CD14-positive monocyte (primary cell): ENCODE results near the gene FAM151B. TPM values are rescaled to one million over a fixed set of nuclear protein-coding genes. Genes with fewer than 3 reads are reported as not detected.

Source experiments
- DNase-seq, 3 donors: peaks; one replicate each; pipeline ENCODE4 v3.0.0-alpha.2; 2011 to 2022
- H2AFZ ChIP-seq: 2 replicates; pipeline ENCODE4 v1.6.0; 2012; ENCODE audit warnings: mild to moderate bottlenecking, low read depth, low read length, inconsistent platforms; ENCODE audit not compliant: insufficient read depth, poor library complexity, severe bottlenecking
- H3K27ac ChIP-seq, 2 donors: 1 replicate in 1 of 2; 2 replicates in 1 of 2; pipeline ENCODE4 v1.5.1; 2012 to 2013; ENCODE audit warnings: low read length in 2 of 2, control low read depth in 1 of 2, inconsistent platforms in 1 of 2, low read depth in 1 of 2, mild to moderate bottlenecking in 1 of 2
- H3K27me3 ChIP-seq, 2 donors: one replicate each; pipeline versions ENCODE4 v1.6.0 to v1.6.1; 2011 to 2013; ENCODE audit warnings: low read length in 2 of 2; ENCODE audit not compliant: control insufficient read depth in 2 of 2, insufficient read depth in 2 of 2
- H3K36me3 ChIP-seq, 2 donors: replicated peaks in 1 of 2; 1 replicate in 1 of 2; 2 replicates in 1 of 2; pipeline versions ENCODE4 v1.5.1 to v1.6.1; 2012 to 2013; ENCODE audit warnings: low read length in 2 of 2, control low read depth in 1 of 2, inconsistent platforms in 1 of 2, mild to moderate bottlenecking in 1 of 2; ENCODE audit not compliant: insufficient read depth in 2 of 2, control insufficient read depth in 1 of 2
- H3K4me1 ChIP-seq, 2 donors: 1 replicate in 1 of 2; 2 replicates in 1 of 2; pipeline versions ENCODE4 v1.5.1 to v1.6.1; 2012 to 2013; ENCODE audit warnings: low read length in 2 of 2, control low read depth in 1 of 2, inconsistent platforms in 1 of 2, mild to moderate bottlenecking in 1 of 2, moderate library complexity in 1 of 2; ENCODE audit not compliant: insufficient read depth in 2 of 2, control insufficient read depth in 1 of 2
- H3K4me2 ChIP-seq: replicated peaks from 2 replicates; pipeline ENCODE3; 2012; ENCODE audit warnings: low read length, moderate library complexity, mild to moderate bottlenecking; ENCODE audit not compliant: poor library complexity, severe bottlenecking; ENCODE audit errors: extremely low read depth
- H3K4me3 ChIP-seq, 3 experiments: fragments of 200-600 bp in 1 of 3; sonication (generic) in 1 of 3; replicated peaks in 1 of 3; 1 replicate in 2 of 3; 2 replicates in 1 of 3; pipeline ENCODE4 v1.5.1; 2011 to 2013; ENCODE audit warnings: low read length in 3 of 3, mild to moderate bottlenecking in 3 of 3, control low read depth in 2 of 3, low read depth in 2 of 3, inconsistent platforms in 1 of 3, moderate library complexity in 1 of 3
- H3K79me2 ChIP-seq: 2 replicates; pipeline ENCODE4 v1.6.0; 2012; ENCODE audit warnings: mild to moderate bottlenecking, control low read depth, inconsistent platforms, low read length, moderate library complexity; ENCODE audit not compliant: insufficient read depth
- H3K9ac ChIP-seq: 2 replicates; pipeline ENCODE4 v1.6.0; 2017; ENCODE audit warnings: low read length, mild to moderate bottlenecking; ENCODE audit not compliant: insufficient read depth, poor library complexity, severe bottlenecking
- H3K9me3 ChIP-seq, 2 donors: replicated peaks in 1 of 2; 1 replicate in 1 of 2; 2 replicates in 1 of 2; pipeline versions ENCODE4 v1.5.1 to v1.6.1; 2012 to 2013; ENCODE audit warnings: low read length in 2 of 2, control low read depth in 1 of 2; ENCODE audit not compliant: control insufficient read depth in 1 of 2, insufficient read depth in 1 of 2
- H4K20me1 ChIP-seq: 2 replicates; pipeline ENCODE4 v1.6.0; 2012; ENCODE audit warnings: mild to moderate bottlenecking, low read length, control low read depth, moderate library complexity; ENCODE audit not compliant: insufficient read depth
- H3K27ac Mint-ChIP-seq, 7 donors: one replicate each; pipeline ENCODE4 v1.8.0; 2020; ENCODE audit warnings: mild to moderate bottlenecking in 7 of 7, mixed read lengths in 7 of 7, moderate library complexity in 6 of 7, inconsistent platforms in 2 of 7
- H3K27me3 Mint-ChIP-seq, 3 donors: one replicate each; pipeline ENCODE4 v1.8.0; 2021 to 2022; ENCODE audit warnings: low read depth in 3 of 3, mild to moderate bottlenecking in 3 of 3, mixed read lengths in 3 of 3, moderate library complexity in 3 of 3, inconsistent platforms in 1 of 3
- H3K36me3 Mint-ChIP-seq, 2 donors: one replicate each; pipeline ENCODE4 v1.8.0; 2020; ENCODE audit warnings: mixed read lengths in 2 of 2, inconsistent platforms in 1 of 2, mild to moderate bottlenecking in 1 of 2
- H3K4me1 Mint-ChIP-seq: one replicate; pipeline ENCODE4 v1.8.0; 2020; ENCODE audit warnings: mild to moderate bottlenecking, mixed read lengths
- H3K4me3 Mint-ChIP-seq, 2 donors: one replicate each; pipeline ENCODE4 v1.8.0; 2020; ENCODE audit warnings: mild to moderate bottlenecking in 2 of 2, mixed read lengths in 2 of 2, moderate library complexity in 1 of 2
- H3K9me3 Mint-ChIP-seq, 7 donors: one replicate each; pipeline ENCODE4 v1.8.0; 2020 to 2022; ENCODE audit warnings: mixed read lengths in 7 of 7, mild to moderate bottlenecking in 6 of 7, moderate library complexity in 6 of 7, inconsistent platforms in 2 of 7
- WGBS: methylation state at CpG from one replicate; pipeline ENCODE4 v1.1.5; 2013; ENCODE audit warnings: missing lambda C conversion rate; ENCODE audit not compliant: insufficient coverage; 5-methylcytosine and 5-hydroxymethylcytosine counted together
- intact Hi-C, 2 donors: fragments of 100-400 bp; cut with micrococcal nuclease; formaldehyde crosslinking; loops; one replicate each; pipeline versions ENCODE4 v1.15.0 to v1.15.1; 2023
- polyA plus RNA-seq, 3 donors: library from polyadenylated mRNA; depleted of rRNA in 1 of 3; unstranded in 2 of 3; stranded (reverse) in 1 of 3; fragments of 300-500 nt in 2 of 3; fragments of >200 nt in 1 of 3; fragmentation: Illumina TruSeq in 2 of 3; gene quantifications; 1 replicate in 2 of 3; 2 replicates in 1 of 3; pipeline ENCODE4 v1.2.3, GENCODE V29; 2012 to 2021
- TF ChIP-seq, protein P1 (sequence below): fragments of 200-600 bp; IDR thresholded peaks from one replicate; pipeline ENCODE4 v1.8.0; 2022; ENCODE audit warnings: antibody characterized with exemption, mild to moderate bottlenecking

The FAM151B gene
- polyA plus RNA-seq, 3 donors: 3.2 to 10.2 (median 4.5) TPM

DNA sequence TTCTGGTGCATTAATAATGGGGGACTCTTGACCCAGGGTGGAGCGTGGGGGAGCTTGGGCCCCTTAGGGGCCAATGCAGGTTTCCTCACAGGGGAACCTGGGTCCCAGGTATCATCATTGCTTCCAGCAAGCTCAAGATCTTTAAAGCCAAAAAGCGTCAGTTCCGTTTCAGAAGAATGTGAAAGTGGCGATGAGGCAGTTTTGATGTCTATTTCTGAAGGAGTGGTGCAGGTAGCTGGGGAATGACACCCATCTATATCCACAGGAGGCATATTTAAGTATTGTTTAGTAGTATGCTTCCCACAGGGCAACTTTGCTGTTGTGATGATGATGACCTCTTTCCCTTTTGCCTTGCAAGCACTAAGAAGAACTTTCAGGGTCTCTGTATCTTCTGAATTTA is 71.3 kb downstream of the FAM151B start:
- 100% methylated on average over 1 of the region's 4 CpGs for WGBS
- Histone ChIP-seq H3K4me3 (no peak overlapping the region), H3K36me3 (no peaks in the 10 kb centered on the region), H3K27ac (no peak overlapping the region), H3K79me2 (no peaks in the 10 kb centered on the region), H2AFZ (no peak overlapping the region), H3K4me1 (no peaks in the 10 kb centered on the region), H3K9me3 (peaks cover 0 to 4% of the 10 kb centered on the region in 2 donors), H3K4me2 (no peak overlapping the region), H3K9ac (no peak overlapping the region), H4K20me1 (no peaks in the 10 kb centered on the region), H3K27me3 (peaks cover 40 to 59% of the 10 kb centered on the region in 2 donors)
- H3K27ac Mint-ChIP-seq: no peak overlapping the region
- TF ChIP-seq, protein P1, sequence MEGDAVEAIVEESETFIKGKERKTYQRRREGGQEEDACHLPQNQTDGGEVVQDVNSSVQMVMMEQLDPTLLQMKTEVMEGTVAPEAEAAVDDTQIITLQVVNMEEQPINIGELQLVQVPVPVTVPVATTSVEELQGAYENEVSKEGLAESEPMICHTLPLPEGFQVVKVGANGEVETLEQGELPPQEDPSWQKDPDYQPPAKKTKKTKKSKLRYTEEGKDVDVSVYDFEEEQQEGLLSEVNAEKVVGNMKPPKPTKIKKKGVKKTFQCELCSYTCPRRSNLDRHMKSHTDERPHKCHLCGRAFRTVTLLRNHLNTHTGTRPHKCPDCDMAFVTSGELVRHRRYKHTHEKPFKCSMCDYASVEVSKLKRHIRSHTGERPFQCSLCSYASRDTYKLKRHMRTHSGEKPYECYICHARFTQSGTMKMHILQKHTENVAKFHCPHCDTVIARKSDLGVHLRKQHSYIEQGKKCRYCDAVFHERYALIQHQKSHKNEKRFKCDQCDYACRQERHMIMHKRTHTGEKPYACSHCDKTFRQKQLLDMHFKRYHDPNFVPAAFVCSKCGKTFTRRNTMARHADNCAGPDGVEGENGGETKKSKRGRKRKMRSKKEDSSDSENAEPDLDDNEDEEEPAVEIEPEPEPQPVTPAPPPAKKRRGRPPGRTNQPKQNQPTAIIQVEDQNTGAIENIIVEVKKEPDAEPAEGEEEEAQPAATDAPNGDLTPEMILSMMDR: no peak
- peaks cover 0 to 8% (median 1%) of the 10 kb centered on the region in 7 donors for H3K9me3 Mint-ChIP-seq
- H3K36me3 Mint-ChIP-seq: no peaks in the 10 kb centered on the region
- no peak for DNase-seq
- peaks cover 3% of the 10 kb centered on the region for H3K4me1 Mint-ChIP-seq
- peaks cover 30 to 53% (median 37%) of the 10 kb centered on the region in 3 donors for H3K27me3 Mint-ChIP-seq
- intact Hi-C loops: no loop called here
- H3K4me3 Mint-ChIP-seq: peak overlapping the region in 1 of 2 donors; percentile 14

DNA sequence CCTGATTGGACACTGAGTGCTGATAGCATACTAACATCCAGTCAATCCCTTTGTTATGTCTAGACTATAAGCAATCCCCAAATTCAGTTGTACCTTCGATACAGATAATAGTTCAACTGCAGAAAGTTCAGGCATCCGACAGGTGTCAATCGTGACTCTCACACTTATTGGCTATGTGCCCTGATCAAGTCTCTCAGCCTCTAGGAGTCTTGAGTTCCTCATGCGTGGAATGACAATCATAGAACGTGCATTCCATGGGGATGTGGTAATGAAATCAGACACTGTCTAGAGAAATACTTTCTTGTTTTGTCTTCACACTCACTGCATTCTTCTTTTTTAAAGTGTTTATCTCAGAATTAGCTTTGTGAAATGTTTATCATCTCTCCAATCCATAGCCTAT is 77.4 kb downstream of the FAM151B start:
- Histone ChIP-seq H2AFZ (no peak overlapping the region), H3K27ac (no peak overlapping the region), H3K9ac (no peak overlapping the region), H3K4me2 (no peak overlapping the region), H4K20me1 (no peaks in the 10 kb centered on the region), H3K4me1 (peaks cover 13 to 17% of the 10 kb centered on the region in 2 donors), H3K79me2 (no peaks in the 10 kb centered on the region), H3K27me3 (peaks cover 41 to 78% of the 10 kb centered on the region in 2 donors), H3K9me3 (peaks cover 0 to 12% of the 10 kb centered on the region in 2 donors), H3K36me3 (no peaks in the 10 kb centered on the region), H3K4me3 (no peak overlapping the region)
- TF ChIP-seq, protein P1: no peak
- H3K27me3 Mint-ChIP-seq: peaks cover 44 to 78% (median 55%) of the 10 kb centered on the region in 3 donors
- DNase-seq: no peak
- WGBS: 100% methylated on average over 2 of the region's 5 CpGs
- intact Hi-C loops: no loop called here
- H3K4me3 Mint-ChIP-seq: no peak overlapping the region
- H3K27ac Mint-ChIP-seq: no peak overlapping the region
- H3K4me1 Mint-ChIP-seq: peaks cover 6% of the 10 kb centered on the region
- peaks cover 2% of the 10 kb centered on the region in 2 donors for H3K36me3 Mint-ChIP-seq
- peaks cover 0 to 5% (median 2%) of the 10 kb centered on the region in 7 donors for H3K9me3 Mint-ChIP-seq
